ENCODE measurements around the gene MAMDC2. TPM values are rescaled to one million over a fixed set of nuclear protein-coding genes. Genes with fewer than 3 reads are reported as not detected.

The MAMDC2 gene
- total and polyA plus RNA-seq, 2 of the 8 experiments (the other 6 are each of a cell fraction or from before 2014, with no cell fraction given), result 6.1 to 15.4 TPM

DNA sequence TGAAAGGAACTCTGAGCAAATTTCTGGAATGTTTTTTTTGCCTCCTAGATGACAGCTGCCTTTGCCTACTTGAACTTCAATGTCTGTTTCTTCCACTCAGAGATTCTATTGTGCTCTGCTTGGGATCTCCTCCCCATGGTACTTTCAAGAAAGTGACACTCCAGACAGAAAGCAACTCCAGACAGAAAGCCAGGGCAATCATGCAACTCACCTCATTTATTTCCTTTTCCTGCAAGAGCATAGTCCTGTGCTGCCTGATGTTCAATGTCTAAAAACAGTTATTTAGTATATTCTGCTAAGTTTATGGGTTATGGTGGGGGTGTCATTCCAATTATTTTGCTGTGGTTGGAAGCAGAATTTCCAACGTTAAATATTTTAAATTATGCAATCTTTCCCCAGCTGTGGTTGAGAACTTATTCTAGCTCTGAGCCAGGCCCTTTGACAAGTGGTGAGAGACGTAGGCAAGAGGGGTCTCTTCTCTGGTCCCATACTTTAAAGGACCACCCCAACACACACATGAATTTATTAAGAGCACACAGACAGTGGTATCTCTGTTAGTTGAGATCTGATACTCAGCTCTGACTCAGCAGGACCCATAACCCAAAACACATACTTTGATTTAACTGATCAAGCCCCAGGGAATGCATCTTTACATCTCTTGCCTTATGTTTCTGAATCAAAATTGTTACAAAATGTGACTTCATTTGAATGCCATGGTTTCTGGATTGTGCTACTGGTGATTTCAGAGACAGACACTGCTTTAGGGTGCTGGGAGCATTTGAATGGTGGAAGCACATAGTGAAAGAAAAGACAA is 39.5 kb upstream of the MAMDC2 start (continued):
- TF ChIP-seq CTBP2 (IDR thresholded peaks at IDR 0.05; ENCODE audit: borderline replicate concordance, insufficient read depth, insufficient read length, low read length) (no peak), SAP30 (IDR thresholded peaks at IDR 0.05; ENCODE audit: insufficient read depth, insufficient replicate concordance, low read length) (no peak), BRCA1 (IDR thresholded peaks at IDR 0.05; ENCODE audit: low read depth, low read length) (no peak)

All from H1 (cell line).